WI38 (cell line): ENCODE measurements around the gene CEP20.

Source experiments
- H3K4me3 ChIP-seq: 2 replicates; pipeline ENCODE4 v1.5.1; 2011; ENCODE audit warnings: low read depth, mild to moderate bottlenecking, control low read depth, low read length
- TF ChIP-seq, protein P1 (sequence below): IDR thresholded peaks from 2 replicates; pipeline ENCODE4 v1.5.1; 2012; ENCODE audit warnings: low read depth, mild to moderate bottlenecking, control low read depth, low read length

Gene CEP20

DNA sequence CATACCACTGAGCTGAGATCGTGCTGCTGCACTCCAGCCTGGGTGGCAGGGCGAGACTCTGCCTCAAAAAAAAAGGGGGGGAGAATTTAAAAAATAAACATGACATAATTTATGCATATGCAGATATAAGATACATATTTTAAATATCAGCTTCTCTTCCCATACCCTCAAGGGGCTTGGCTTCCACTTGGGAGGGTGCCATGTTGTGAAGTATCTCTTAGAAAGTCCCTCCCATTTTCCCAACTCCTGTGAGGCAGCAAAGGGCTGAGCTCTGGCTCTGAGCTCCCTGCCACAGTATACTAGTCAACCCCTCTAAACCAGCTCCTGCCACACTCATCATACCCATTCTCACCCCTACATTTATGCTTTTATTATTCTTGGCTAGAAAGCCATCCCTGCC lies 71.0 kb downstream of the CEP20 start:
- TF ChIP-seq, protein P1, sequence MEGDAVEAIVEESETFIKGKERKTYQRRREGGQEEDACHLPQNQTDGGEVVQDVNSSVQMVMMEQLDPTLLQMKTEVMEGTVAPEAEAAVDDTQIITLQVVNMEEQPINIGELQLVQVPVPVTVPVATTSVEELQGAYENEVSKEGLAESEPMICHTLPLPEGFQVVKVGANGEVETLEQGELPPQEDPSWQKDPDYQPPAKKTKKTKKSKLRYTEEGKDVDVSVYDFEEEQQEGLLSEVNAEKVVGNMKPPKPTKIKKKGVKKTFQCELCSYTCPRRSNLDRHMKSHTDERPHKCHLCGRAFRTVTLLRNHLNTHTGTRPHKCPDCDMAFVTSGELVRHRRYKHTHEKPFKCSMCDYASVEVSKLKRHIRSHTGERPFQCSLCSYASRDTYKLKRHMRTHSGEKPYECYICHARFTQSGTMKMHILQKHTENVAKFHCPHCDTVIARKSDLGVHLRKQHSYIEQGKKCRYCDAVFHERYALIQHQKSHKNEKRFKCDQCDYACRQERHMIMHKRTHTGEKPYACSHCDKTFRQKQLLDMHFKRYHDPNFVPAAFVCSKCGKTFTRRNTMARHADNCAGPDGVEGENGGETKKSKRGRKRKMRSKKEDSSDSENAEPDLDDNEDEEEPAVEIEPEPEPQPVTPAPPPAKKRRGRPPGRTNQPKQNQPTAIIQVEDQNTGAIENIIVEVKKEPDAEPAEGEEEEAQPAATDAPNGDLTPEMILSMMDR, result no peak
- no peak overlapping the region for H3K4me3 ChIP-seq

DNA sequence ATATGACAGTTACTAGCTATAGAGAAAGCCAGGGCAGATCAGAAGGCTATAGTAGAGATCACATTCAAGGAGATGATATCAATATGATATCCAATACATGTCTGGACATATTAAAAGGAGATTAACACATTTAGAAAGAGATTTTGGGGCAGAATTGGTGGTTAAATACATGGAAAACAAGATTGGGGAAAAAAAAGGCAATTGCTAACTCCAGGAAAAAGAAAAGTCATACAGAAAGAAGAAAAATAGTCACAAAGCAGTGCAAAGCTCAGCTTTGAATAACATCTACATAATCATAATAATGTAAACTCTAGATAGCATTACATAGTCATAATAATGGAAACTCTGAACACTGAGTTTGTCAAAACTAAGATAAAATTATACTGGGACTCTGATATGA lies 72.2 kb downstream of the CEP20 start:
- no peak overlapping the region for H3K4me3 ChIP-seq
- TF ChIP-seq, protein P1, result no peak
